Glomerular visceral epithelial cell (primary cell): ENCODE results near the gene ZSCAN26.

Experiments
- DNase-seq: peaks from one replicate; pipeline ENCODE4 v3.0.0-alpha.2; 2016; ENCODE audit errors: extremely low spot score

Gene ZSCAN26

DNA sequence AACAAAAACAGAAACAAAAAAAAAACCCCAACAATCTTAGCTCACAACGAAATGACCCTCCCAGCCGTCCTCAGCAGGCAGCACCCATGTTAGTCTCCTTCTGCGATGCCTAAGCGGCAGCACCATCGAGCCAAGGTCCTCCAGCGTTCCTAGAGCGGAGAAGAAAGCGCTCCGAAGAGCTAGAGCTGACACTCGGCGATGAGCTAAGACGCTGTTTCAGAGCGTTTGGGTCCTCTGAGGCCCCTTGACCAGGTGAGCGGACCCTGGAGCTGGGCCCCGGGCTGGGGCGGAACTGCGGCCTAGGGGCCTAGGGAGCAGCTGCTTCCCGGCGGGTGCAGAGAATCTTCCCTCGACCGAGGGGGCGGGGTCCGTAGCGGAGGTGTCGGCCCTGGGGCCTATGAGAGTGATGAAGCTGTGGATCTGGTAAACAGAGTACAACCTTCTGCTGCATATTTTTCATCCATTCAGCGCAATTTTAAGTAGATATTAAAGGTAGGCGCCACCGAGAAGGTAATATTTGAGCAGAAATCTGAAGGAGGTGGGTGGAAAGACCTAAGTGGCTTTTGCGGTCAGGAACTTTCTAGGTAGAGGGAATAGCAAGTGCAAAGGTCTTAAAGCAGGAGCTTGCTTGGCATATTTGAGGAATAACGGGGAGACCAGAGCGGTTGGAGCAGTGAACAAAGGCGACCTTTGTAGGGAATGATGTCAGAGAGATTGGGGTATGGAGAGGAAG, at the start of gene ZSCAN26:
Gene ZSCAN26 (plus strand): TSS at position 182 of the 733 bp plus-strand sequence. CDS start 4,777 bp downstream, outside the sequence.
- DNase-seq = peak; percentile 91

DNA sequence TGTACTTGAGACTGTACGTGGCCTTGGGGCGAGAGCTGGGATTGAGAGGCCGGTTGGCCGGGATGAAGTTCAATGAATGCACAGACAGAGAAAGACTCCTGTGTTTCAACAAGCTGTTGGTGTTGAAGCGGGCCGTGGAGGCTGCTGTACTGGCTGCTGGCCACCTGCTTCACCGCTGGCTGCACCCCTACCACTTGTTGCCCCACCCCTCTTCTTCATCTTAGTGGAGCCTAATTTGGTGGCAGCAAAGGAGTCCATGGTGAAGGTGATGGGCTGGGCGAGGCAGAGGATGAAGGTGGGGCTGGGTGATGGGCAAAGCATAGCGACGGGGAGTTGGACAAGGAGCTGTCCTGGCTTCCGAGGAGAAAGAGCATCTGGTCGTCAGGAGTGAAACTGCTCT, 49.1 kb upstream of the ZSCAN26 start:
- DNase-seq = no peak

GRCh38 chr6:28218312-28219248, 48.4 kb upstream of the ZSCAN26 start:
- peak; percentile 79 for DNase-seq

DNA sequence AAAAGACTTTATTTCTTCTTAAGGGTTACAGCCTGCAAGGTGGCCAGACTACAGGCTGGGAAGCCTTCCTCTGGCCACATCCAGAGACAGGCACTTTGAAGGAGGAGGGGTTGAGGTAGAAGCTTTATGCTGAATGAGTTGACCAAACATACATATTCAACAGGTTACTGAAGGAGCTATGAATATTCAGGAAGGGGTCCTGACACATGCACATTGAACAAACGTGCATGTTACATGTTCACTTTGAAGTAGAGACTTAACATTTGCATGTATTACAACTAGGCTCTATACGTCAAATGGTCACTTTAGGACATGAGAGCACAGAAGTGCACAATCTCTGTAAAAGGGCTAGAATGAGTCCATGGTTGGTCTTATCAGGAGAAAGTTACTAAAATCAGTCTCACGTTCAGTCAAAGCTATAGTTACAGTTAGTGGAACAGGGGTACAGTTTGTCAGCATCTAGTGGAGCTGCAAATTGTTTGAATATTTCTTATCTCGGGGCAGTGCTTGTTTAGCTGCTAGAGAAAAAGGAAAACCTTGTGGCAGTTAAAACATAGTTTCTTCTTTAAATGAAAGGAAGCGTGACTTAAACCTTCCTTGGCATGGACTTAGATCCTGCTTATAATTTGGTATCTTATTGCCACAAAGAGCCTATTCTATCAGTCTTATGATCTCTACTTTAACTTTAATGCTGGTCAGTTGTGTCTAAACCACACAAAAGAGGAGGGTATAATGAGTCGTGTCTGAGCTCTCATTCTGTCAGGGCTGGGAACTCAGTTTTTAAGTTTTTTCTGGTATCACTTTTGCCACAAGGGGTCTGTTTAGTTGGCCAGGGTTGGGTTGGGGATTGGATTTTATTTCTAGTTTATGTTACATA, 46.4 kb upstream of the ZSCAN26 start:
- DNase-seq = peak; percentile 23

- no peak for DNase-seq
Observed at GRCh38 chr6:28224131-28225055, 42.5 kb upstream of the ZSCAN26 start.

DNA sequence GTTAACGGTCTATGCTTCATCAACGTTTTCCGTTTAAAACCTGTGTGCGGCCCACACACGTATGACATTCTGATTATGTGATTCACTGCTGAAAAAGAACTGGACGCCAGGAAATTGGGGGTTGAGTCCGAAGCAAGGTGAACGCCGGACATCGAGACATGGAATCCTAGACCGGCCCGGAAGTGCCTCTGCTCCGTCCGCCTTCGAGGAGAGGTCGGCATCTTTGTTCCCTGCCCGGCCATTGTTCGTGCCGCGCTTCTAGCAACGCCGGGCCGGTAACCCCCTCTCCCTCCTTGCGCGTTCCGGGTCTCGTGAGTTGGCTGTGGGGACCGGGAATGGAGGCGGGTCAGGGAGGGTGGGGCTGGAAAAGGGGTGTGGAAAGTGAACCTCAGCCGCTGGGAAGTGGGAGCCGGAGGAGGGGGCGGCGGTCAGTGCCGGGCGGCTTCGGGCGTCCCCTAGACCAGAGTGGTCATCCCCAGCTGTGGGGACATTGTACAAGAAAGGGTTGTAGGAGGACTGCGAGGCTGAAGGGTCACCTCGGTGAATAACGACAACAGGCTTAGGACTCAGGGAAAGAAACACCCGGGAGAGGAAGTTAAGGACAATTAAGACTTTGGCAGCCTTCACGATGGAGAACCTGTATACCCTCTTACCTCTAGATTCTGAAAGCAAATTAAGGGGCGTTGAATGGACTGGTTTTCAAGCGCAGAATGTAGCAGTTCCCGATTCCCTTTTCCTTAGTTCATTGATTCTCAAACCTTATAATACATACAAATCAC, 41.7 kb upstream of the ZSCAN26 start, which contains the start of gene ZSCAN9:
Gene ZSCAN9 (plus strand): TSS at position 220 of the 779 bp plus-strand sequence. CDS start 1,810 bp downstream, outside the sequence.
- DNase-seq = peak; percentile 93

- no peak for DNase-seq
Observed at GRCh38 chr6:28226460-28226859, 40.5 kb upstream of the ZSCAN26 start.

- no peak for DNase-seq
Observed at GRCh38 chr6:28232785-28233184, 34.2 kb upstream of the ZSCAN26 start.

DNA sequence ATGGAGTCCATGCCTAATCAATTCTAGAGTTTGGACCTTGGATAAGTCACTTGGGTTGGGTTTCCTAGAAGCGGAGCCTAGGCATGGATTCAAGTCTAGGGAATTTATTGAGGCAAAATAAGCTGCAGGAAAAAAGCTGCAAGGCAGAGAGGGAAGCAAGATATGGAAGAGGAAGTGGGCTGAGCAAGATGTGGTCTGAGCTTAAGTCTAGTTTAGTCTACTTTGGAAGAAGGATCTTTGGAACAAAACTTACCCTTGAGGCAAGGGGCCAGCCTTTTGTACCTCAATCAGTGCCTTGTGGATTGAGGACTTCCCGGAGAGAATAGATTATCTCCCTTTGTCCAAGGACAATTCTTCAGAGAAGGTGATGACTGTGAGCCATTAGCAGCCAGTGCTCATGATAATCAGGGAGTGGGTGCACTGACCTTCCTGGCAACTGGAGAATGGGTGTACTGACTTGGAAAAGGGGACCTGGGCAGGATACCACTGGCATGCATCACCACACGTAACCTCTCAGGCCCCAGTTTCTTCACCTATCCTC, 31.0 kb upstream of the ZSCAN26 start:
- DNase-seq = no peak

GRCh38 chr6:28239636-28240035, 27.3 kb upstream of the ZSCAN26 start:
- DNase-seq = no peak

- no peak for DNase-seq
Observed at GRCh38 chr6:28240471-28240870, 26.5 kb upstream of the ZSCAN26 start.

GRCh38 chr6:28243946-28244345, 23.0 kb upstream of the ZSCAN26 start:
- DNase-seq = no peak

- no peak for DNase-seq
Observed at GRCh38 chr6:28245206-28245941, 21.6 kb upstream of the ZSCAN26 start.

- DNase-seq = no peak
Observed at GRCh38 chr6:28248916-28249315, 18.0 kb upstream of the ZSCAN26 start.

DNA sequence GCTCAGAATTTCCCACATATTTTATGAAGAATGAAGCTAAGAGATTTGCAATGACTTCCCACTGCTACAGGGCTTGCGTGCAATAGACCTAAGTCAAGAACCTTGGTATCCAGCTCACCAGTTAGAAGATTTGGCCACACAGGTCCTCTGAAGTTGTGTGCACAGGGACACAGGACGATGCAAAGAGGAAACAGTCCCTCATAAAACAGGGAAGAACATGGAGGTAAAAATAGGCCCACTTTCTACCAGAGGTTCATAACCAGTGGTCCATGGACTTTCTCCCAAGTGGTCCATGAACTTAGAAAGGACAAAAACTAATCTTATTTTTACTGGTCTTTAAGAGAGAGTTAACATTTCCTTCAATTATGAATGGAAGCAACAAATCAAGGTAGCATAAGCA, 16.2 kb upstream of the ZSCAN26 start:
- DNase-seq = no peak

GRCh38 chr6:28251661-28252008, 15.3 kb upstream of the ZSCAN26 start:
- DNase-seq = no peak

DNA sequence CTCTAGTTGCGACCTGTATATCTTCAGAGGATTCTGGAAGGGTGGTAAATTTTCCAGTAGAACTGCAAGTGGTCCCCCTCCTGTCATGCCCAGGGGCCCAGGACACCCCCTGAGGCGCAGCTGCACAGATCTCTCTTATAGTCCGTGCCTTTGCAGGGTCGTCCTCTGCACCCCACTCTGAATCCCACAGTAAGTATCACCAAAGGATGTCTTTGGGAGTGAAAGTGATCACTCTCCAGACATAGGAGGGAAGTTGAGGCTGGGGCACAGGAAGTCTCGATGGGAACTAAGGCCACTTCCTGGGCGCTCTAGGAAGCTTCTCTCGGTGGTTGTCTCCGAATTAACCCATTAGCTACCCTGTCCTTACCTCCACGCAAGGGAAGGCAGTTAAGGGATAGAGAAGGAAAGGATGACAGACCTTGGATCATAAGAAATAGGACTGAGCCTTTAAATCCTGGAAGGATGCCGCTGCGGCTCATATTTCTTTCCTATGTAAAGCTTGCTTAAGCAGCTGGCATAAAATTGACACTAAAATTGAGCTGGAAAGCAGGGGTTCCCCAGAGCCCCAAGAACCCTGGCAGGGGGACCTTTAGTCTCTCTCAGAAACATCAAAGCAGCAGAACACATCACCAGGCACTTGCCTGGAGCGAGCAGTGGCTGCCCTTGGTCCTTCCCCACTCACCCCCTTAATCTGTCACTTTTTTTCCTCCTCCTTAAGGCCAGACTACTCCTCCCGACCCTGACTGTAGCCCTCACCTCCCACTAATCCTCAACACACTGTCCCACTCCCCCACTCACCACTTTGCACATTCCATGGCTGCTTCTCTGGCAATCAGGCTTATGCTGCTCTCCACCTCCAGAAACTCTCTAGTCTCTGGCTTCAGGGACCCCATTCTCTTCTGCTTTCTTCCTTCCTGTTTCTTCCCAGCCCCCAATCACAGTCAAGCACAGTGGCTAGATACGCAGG, 14.7 kb upstream of the ZSCAN26 start, which contains the start of gene ZKSCAN4:
Gene ZKSCAN4 (minus strand): TSS at position 261 of the 967 bp plus-strand sequence. CDS start 289 bp downstream, outside the sequence.
- DNase-seq = peak; percentile 87
